Measurements from ENCODE around the gene STEAP1B.
"Not testable (repeated sequence)": the region's sequence is repeated elsewhere in the genome, so short reads cannot be mapped to it uniquely, and the experiment has no call there.

Gene STEAP1B

GRCh38 chr7:22452142-22452959 lies 47.6 kb downstream of the STEAP1B start:
- no peak for DNase-seq (ENCODE audit: low spot score)
- no peak overlapping the region for H3K27ac ChIP-seq (ENCODE audit: poor library complexity, severe bottlenecking)
- H3K36me3 ChIP-seq (ENCODE audit: low read depth): no peaks in the 10 kb centered on the region
- no peaks in the 10 kb centered on the region for H3K4me1 ChIP-seq (ENCODE audit: insufficient read depth, poor library complexity, severe bottlenecking)
- no peak overlapping the region for H3K4me3 ChIP-seq (ENCODE audit: severe bottlenecking)
- no peaks in the 10 kb centered on the region for H3K9me3 ChIP-seq (ENCODE audit: severe bottlenecking)
- TF ChIP-seq CTCF (IDR thresholded peaks at IDR 0.05; ENCODE audit: poor library complexity, severe bottlenecking): peak; percentile 57
- no peak for ATAC-seq (ENCODE audit: low read depth)
- H3K27me3 ChIP-seq (ENCODE audit: insufficient read depth, poor library complexity, severe bottlenecking): no peaks in the 10 kb centered on the region

GRCh38 chr7:22450013-22450412 lies 50.0 kb downstream of the STEAP1B start:
- not testable (repeated sequence) for H3K36me3 ChIP-seq (ENCODE audit: low read depth); H3K4me3 ChIP-seq (ENCODE audit: severe bottlenecking); H3K27me3 ChIP-seq (ENCODE audit: insufficient read depth, poor library complexity, severe bottlenecking); H3K9me3 ChIP-seq (ENCODE audit: severe bottlenecking); DNase-seq (ENCODE audit: low spot score); H3K27ac ChIP-seq (ENCODE audit: poor library complexity, severe bottlenecking); H3K4me1 ChIP-seq (ENCODE audit: insufficient read depth, poor library complexity, severe bottlenecking); ATAC-seq (ENCODE audit: low read depth)

- DNase-seq (ENCODE audit: low spot score): no peak
- H3K27ac ChIP-seq (ENCODE audit: poor library complexity, severe bottlenecking): no peak overlapping the region
- ATAC-seq (ENCODE audit: low read depth): no peak
- no peaks in the 10 kb centered on the region for H3K27me3 ChIP-seq (ENCODE audit: insufficient read depth, poor library complexity, severe bottlenecking)
- no peak overlapping the region for H3K4me3 ChIP-seq (ENCODE audit: severe bottlenecking)
- TF ChIP-seq CTCF (IDR thresholded peaks at IDR 0.05; ENCODE audit: poor library complexity, severe bottlenecking): no peak
- no peaks in the 10 kb centered on the region for H3K36me3 ChIP-seq (ENCODE audit: low read depth)
- peaks cover 17% of the 10 kb centered on the region for H3K4me1 ChIP-seq (ENCODE audit: insufficient read depth, poor library complexity, severe bottlenecking)
- H3K9me3 ChIP-seq (ENCODE audit: severe bottlenecking): no peaks in the 10 kb centered on the region
These were observed 52.2 kb downstream of the STEAP1B start for GRCh38 chr7:22447762-22448161.

- ATAC-seq (ENCODE audit: low read depth) (no peak), DNase-seq (ENCODE audit: low spot score) (no peak)
- no peak for TF ChIP-seq CTCF (IDR thresholded peaks at IDR 0.05; ENCODE audit: poor library complexity, severe bottlenecking)
- Histone ChIP-seq H3K36me3 (ENCODE audit: low read depth) (no peaks in the 10 kb centered on the region), H3K27me3 (ENCODE audit: insufficient read depth, poor library complexity, severe bottlenecking) (no peaks in the 10 kb centered on the region), H3K4me3 (ENCODE audit: severe bottlenecking) (no peak overlapping the region), H3K9me3 (ENCODE audit: severe bottlenecking) (no peaks in the 10 kb centered on the region), H3K4me1 (ENCODE audit: insufficient read depth, poor library complexity, severe bottlenecking) (peaks cover 17% of the 10 kb centered on the region), H3K27ac (ENCODE audit: poor library complexity, severe bottlenecking) (no peak overlapping the region)
These were observed 53.0 kb downstream of the STEAP1B start for GRCh38 chr7:22447008-22447407.

GRCh38 chr7:22445853-22446252 lies 54.1 kb downstream of the STEAP1B start:
- Histone ChIP-seq H3K4me3 (ENCODE audit: severe bottlenecking) (no peak overlapping the region), H3K36me3 (ENCODE audit: low read depth) (no peaks in the 10 kb centered on the region), H3K27me3 (ENCODE audit: insufficient read depth, poor library complexity, severe bottlenecking) (no peaks in the 10 kb centered on the region), H3K9me3 (ENCODE audit: severe bottlenecking) (no peaks in the 10 kb centered on the region), H3K27ac (ENCODE audit: poor library complexity, severe bottlenecking) (no peak overlapping the region), H3K4me1 (ENCODE audit: insufficient read depth, poor library complexity, severe bottlenecking) (peaks cover 17% of the 10 kb centered on the region)
- no peak for ATAC-seq (ENCODE audit: low read depth)
- no peak for TF ChIP-seq CTCF (IDR thresholded peaks at IDR 0.05; ENCODE audit: poor library complexity, severe bottlenecking)
- DNase-seq (ENCODE audit: low spot score): no peak

All from RWPE2 (cell line).